HG02642 (cell line): ENCODE results near the gene FASTKD2.

Experiments
- ATAC-seq: cut with Tn5 transposase; IDR thresholded peaks from one replicate; pipeline ENCODE4 v1.9.1; 2021; ENCODE audit warnings: mild to moderate bottlenecking; ENCODE audit not compliant: unreplicated experiment, poor library complexity

The FASTKD2 gene

DNA sequence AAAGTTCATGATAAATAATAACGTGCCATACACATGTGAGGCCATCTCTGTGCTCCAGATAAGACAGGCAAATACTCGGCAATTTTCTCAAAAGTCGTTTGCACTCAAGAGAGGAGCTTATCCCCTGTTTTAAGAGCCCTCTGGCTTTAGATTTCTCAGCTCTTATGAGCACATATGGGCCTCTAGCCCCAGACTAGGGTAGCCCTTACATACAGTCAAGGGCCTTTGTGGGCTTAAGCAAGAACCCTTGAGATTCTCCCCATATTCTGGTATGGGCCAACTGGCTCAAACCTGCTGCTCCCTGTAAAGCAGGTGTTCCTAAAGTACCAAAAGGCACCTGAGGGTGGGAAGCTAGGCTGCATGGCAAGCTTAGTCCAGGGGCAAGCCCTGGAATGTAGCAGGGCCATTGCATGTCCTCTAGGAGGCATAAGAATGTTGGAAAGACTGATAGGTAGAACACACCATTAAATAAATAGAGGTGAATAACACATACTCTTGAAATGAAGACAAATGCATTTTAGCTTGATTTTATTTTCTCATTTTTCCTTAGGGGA, 66.1 kb downstream of the FASTKD2 start:
- no peak for ATAC-seq

DNA sequence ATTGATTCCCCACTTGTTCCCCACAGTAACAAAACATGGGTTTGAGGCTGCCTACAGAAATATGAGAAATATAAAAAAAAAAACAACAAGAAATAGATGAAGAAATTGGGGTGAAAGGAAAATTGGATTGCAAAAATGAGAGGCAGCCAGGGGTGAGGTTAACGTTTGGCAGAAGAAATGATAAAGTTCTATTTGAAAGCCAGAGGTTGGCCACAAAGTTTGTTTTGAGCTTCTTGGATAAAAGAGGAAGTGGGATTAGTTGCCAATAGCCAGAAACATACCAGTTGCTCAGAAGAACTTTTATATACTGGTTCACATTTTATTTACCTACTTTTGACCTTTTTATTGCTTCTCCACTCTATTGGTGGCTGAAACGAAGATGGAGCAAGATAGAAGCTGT, 67.5 kb downstream of the FASTKD2 start:
- ATAC-seq = no peak

DNA sequence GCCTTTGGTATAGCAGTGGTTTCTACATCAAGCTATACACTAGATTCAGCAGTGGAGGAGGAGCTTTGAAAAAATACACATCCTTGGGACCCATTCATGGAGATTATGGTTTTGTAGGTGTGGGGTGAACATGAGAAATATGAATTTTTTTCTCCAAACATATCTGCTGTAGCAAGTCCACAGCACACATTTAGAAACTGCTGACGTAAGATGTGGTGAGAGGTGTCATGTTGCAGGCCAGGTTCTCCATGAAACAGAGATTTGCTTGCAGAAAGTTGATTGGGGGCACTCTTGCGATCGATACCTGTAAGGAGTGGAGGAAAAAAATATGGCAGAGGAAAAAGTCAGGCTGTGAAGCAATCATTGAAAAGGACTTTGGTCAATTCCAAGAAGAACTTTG, 67.9 kb downstream of the FASTKD2 start:
- no peak for ATAC-seq

DNA sequence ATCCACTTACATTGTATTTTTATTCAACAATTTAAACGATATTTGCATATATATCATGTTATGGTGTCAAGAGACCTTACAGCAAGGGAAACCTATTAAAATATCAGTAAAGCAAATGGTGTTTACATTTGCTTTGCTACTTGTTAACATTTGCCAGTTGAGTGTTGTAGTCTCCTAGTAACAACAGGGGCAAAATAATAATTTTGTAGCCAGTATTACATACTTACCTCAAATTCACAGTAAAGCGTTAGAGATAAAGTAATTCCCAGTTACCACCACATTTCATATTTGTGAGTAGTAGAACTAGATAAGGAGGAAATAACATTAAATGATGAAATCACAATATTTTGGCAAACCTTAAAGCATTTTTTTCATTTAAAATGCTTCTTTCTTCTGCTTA, 71.3 kb downstream of the FASTKD2 start:
- no peak for ATAC-seq

DNA sequence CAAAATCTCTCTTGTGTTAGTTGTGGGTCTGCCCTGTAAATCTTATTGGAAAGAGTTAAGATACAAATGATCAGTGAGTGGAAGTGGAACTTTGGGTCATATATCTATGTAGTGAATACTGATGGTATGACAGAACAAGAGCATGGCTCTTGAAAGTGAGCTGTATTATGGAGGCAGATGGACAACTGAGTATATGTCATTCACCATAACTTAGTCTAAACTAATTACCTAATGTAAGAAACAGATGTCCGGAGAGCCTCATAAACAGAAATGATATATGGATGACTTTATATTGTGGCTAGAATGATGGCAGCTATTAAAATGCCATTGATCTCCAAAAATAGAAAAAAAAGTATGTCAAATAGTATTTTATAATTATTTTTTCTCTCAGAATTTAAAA, 72.4 kb downstream of the FASTKD2 start:
- no peak for ATAC-seq

DNA sequence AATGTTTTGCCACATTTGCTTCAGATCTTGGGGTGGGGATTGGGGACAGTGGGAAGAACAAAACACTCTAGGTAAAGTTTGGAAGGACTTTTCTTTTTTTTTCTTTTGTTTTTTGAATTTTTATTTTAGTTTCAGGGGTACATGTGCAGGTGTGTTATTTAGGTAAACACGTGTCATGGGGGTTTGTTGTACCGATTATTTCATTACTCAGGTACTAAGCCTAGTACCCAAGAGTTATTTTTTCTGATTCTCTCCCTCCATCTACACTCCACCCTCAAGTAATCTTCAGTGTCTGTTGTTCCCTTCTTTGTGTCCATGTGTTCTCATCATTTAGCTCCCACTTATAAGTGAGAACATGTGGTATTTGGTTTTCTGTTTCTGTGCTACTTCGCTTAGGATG, 73.3 kb downstream of the FASTKD2 start:
- no peak for ATAC-seq

- ATAC-seq = no peak
Observed at GRCh38 chr2:206840999-206841398, 75.6 kb downstream of the FASTKD2 start.
